IMR-90 (cell line): Measurements from ENCODE around the gene USH2A. TPM values are rescaled to one million over a fixed set of nuclear protein-coding genes. Genes with fewer than 3 reads are reported as not detected.
A peak's percentile ranks its signal among the peaks of the same experiment; 100 is the strongest.

Experiments used
- ATAC-seq: fragments of 200-7000 bp; cut with Tn5 transposase; 2 replicates; pipeline ENCODE4 v1.9.1; 2020; ENCODE audit warnings: low read depth, mild to moderate bottlenecking, moderate library complexity
- BruUV-seq: library from RNA; stranded (reverse); fragments of 400-500 nt; replicated peaks from 2 replicates; lab custom pipeline; 2021; lab: Mats Ljungman, UMichigan
- CTCF ChIA-PET: fragments of 300-600 bp; formaldehyde crosslinking; extraction: SDS; loops from one replicate; lab custom pipeline; 2021; ENCODE audit warnings: antibody characterized with exemption; lab: Yijun Ruan, JAX
- POLR2A ChIA-PET: fragments of 300-600 bp; sonication (Branson Sonifier 250); formaldehyde crosslinking; loops from one replicate; lab custom pipeline; 2022; ENCODE audit warnings: antibody characterized with exemption; ENCODE audit not compliant: unreplicated experiment; lab: Charles Lee
- DNase-seq: peaks from one replicate; pipeline ENCODE4 v3.0.0; 2013
- H2AFZ ChIP-seq: replicated peaks from 2 replicates; pipeline ENCODE3; 2013; ENCODE audit warnings: low read length, mild to moderate bottlenecking; ENCODE audit not compliant: poor library complexity
- H2AK5ac ChIP-seq: 2 replicates; pipeline ENCODE4 v1.6.1; 2013; ENCODE audit warnings: low read depth, low read length, inconsistent platforms
- H2AK9ac ChIP-seq: replicated peaks from 2 replicates; pipeline ENCODE3; 2013; ENCODE audit warnings: mild to moderate bottlenecking, low read depth, low read length, moderate library complexity; ENCODE audit not compliant: poor library complexity
- H2BK120ac ChIP-seq: 2 replicates; pipeline ENCODE4 v1.6.1; 2013; ENCODE audit warnings: low read depth, low read length, inconsistent platforms
- H2BK15ac ChIP-seq: 3 replicates; pipeline ENCODE4 v1.6.1; 2013; ENCODE audit warnings: low read depth, low read length, inconsistent platforms
- H2BK20ac ChIP-seq: 2 replicates; pipeline ENCODE4 v1.6.1; 2013; ENCODE audit warnings: low read depth, mild to moderate bottlenecking, inconsistent platforms, low read length, moderate library complexity
- H2BK5ac ChIP-seq: 2 replicates; pipeline ENCODE4 v1.6.1; 2013; ENCODE audit warnings: mild to moderate bottlenecking, low read depth, low read length, inconsistent platforms; ENCODE audit not compliant: poor library complexity, severe bottlenecking
- H3K14ac ChIP-seq: replicated peaks from 2 replicates; pipeline ENCODE4 v1.6.1; 2013; ENCODE audit warnings: low read depth, low read length, inconsistent platforms
- H3K18ac ChIP-seq: 2 replicates; pipeline ENCODE4 v1.6.1; 2013; ENCODE audit warnings: low read depth, low read length, control low read depth
- H3K23ac ChIP-seq: 2 replicates; pipeline ENCODE4 v1.6.1; 2013; ENCODE audit warnings: low read depth, low read length, inconsistent platforms
- H3K27ac ChIP-seq: 2 replicates; pipeline ENCODE4 v1.5.1; 2013; ENCODE audit warnings: mild to moderate bottlenecking, control low read depth, low read length; ENCODE audit not compliant: insufficient read depth
- H3K27me3 ChIP-seq: 2 replicates; pipeline ENCODE4 v1.6.1; 2013; ENCODE audit warnings: low read length; ENCODE audit not compliant: control insufficient read depth, insufficient read depth
- H3K36me3 ChIP-seq: 2 replicates; pipeline ENCODE4 v1.6.1; 2013; ENCODE audit warnings: low read length, mixed read lengths; ENCODE audit not compliant: control insufficient read depth, insufficient read depth
- H3K4ac ChIP-seq: 2 replicates; pipeline ENCODE4 v1.6.1; 2013; ENCODE audit warnings: low read depth, low read length, inconsistent platforms
- H3K4me1 ChIP-seq: 2 replicates; pipeline ENCODE4 v1.6.1; 2013; ENCODE audit warnings: low read length, mixed read lengths; ENCODE audit not compliant: control insufficient read depth, insufficient read depth
- H3K4me2 ChIP-seq: 2 replicates; pipeline ENCODE4 v1.6.1; 2013; ENCODE audit warnings: low read depth, mild to moderate bottlenecking, control low read depth, low read length, moderate library complexity
- H3K4me3 ChIP-seq: 2 replicates; pipeline ENCODE4 v1.5.1; 2013; ENCODE audit warnings: low read depth, mild to moderate bottlenecking, control low read depth, low read length, moderate library complexity; ENCODE audit not compliant: insufficient read depth
- H3K56ac ChIP-seq: 2 replicates; pipeline ENCODE4 v1.6.1; 2013; ENCODE audit warnings: low read length, inconsistent platforms; ENCODE audit not compliant: insufficient read depth; ENCODE audit errors: extremely low read depth
- H3K79me1 ChIP-seq, 2 experiments: 2 replicates each; pipeline ENCODE4 v1.6.1; 2013; ENCODE audit warnings: low read length in 2 of 2, inconsistent platforms in 1 of 2, low read depth in 1 of 2
- H3K9ac ChIP-seq: 2 replicates; pipeline ENCODE4 v1.6.1; 2013; ENCODE audit warnings: low read depth, low read length, control low read depth
- H3K9me1 ChIP-seq: 2 replicates; pipeline ENCODE4 v1.6.1; 2013; ENCODE audit warnings: low read length, inconsistent platforms; ENCODE audit not compliant: insufficient read depth
- H3K9me3 ChIP-seq: 2 replicates; pipeline ENCODE4 v1.6.1; 2013; ENCODE audit warnings: low read length; ENCODE audit not compliant: control insufficient read depth, insufficient read depth
- H4K20me1 ChIP-seq: 2 replicates; pipeline ENCODE4 v1.6.1; 2013; ENCODE audit warnings: low read length, inconsistent platforms; ENCODE audit not compliant: insufficient read depth
- H4K5ac ChIP-seq: 2 replicates; pipeline ENCODE4 v1.6.1; 2013; ENCODE audit warnings: mild to moderate bottlenecking, low read depth, low read length, control low read depth
- H4K8ac ChIP-seq, 2 experiments: 2 replicates each; pipeline ENCODE4 v1.6.1; 2013; ENCODE audit warnings: low read depth in 2 of 2, low read length in 2 of 2, control low read depth in 1 of 2, inconsistent platforms in 1 of 2
- H4K91ac ChIP-seq: 2 replicates; pipeline ENCODE4 v1.6.1; 2013; ENCODE audit warnings: low read depth, low read length, inconsistent platforms; ENCODE audit not compliant: insufficient read depth
- BHLHE40 ChIP-seq: fragments of 150-350 bp; IDR thresholded peaks from 2 replicates; pipeline ENCODE4 v1.6.1; 2016; ENCODE audit warnings: mild to moderate bottlenecking, low read depth, low read length
- CEBPB ChIP-seq: IDR thresholded peaks from 2 replicates; pipeline ENCODE4 v1.6.1; 2012; ENCODE audit warnings: low read depth, low read length, improper control_type of control experiment
- CHD1 ChIP-seq: IDR thresholded peaks from 2 replicates; pipeline ENCODE4 v1.6.1; 2012; ENCODE audit warnings: low read depth, low read length, improper control_type of control experiment
- FOS ChIP-seq: fragments of 150-350 bp; IDR thresholded peaks from 2 replicates; pipeline ENCODE4 v1.6.1; 2016; ENCODE audit warnings: low read depth, low read length
- MAFK ChIP-seq: IDR thresholded peaks from 2 replicates; pipeline ENCODE4 v1.6.1; 2012; ENCODE audit warnings: low read depth, low read length, improper control_type of control experiment
- MAZ ChIP-seq: IDR thresholded peaks from 2 replicates; pipeline ENCODE4 v1.6.1; 2012; ENCODE audit warnings: low read depth, mild to moderate bottlenecking, low read length, improper control_type of control experiment, moderate library complexity, borderline replicate concordance
- MXI1 ChIP-seq: IDR thresholded peaks from 2 replicates; pipeline ENCODE4 v1.6.1; 2012; ENCODE audit warnings: low read depth, mild to moderate bottlenecking, low read length, moderate library complexity, borderline replicate concordance
- NFE2L2 ChIP-seq: fragments of 150-350 bp; IDR thresholded peaks from 2 replicates; pipeline ENCODE4 v1.6.1; 2016; ENCODE audit warnings: low read depth, mild to moderate bottlenecking, low read length
- POLR2A ChIP-seq: IDR thresholded peaks from 2 replicates; pipeline ENCODE4 v1.6.1; 2012; ENCODE audit warnings: mild to moderate bottlenecking, low read depth, low read length
- RAD21 ChIP-seq: IDR thresholded peaks from 2 replicates; pipeline ENCODE4 v1.6.1; 2012; ENCODE audit warnings: low read length, improper control_type of control experiment
- RCOR1 ChIP-seq: IDR thresholded peaks from 2 replicates; pipeline ENCODE4 v1.6.1; 2012; ENCODE audit warnings: mild to moderate bottlenecking, low read length, improper control_type of control experiment; ENCODE audit not compliant: insufficient replicate concordance
- RFX5 ChIP-seq: IDR thresholded peaks from 2 replicates; pipeline ENCODE4 v1.8.0; 2012; ENCODE audit warnings: low read depth, mild to moderate bottlenecking, low read length, moderate library complexity
- SMC3 ChIP-seq: fragments of 150-350 bp; IDR thresholded peaks from 2 replicates; pipeline ENCODE4 v1.6.1; 2016; ENCODE audit warnings: low read depth, mild to moderate bottlenecking, antibody characterized with exemption, low read length, moderate library complexity
- WGBS, 2 experiments: methylation state at CpG; one replicate each; pipeline versions ENCODE4 v1.1.5 to v1.1.7; 2013; ENCODE audit warnings: missing lambda C conversion rate in 2 of 2; ENCODE audit not compliant: insufficient read length in 1 of 2; ENCODE audit errors: extremely low coverage in 2 of 2; 5-methylcytosine and 5-hydroxymethylcytosine counted together
- dilution Hi-C: fragments of 300-500 bp; cut with HindIII; formaldehyde crosslinking; loops from one replicate; pipeline ENCODE4 v1.14.3; 2018; ENCODE audit warnings: low sequenced_read_pairs; ENCODE audit not compliant: unreplicated experiment
- in situ Hi-C: fragments of 300-500 bp; cut with MboI; formaldehyde crosslinking; loops from 3 replicates; pipeline ENCODE4 v1.14.3; 2019; ENCODE audit warnings: low sequenced_read_pairs, inconsistent platforms, mixed read lengths
- intact Hi-C: fragments of 100-400 bp; cut with micrococcal nuclease; formaldehyde crosslinking; loops from 2 replicates; pipeline ENCODE4 v1.10.0; 2022
- polyA plus RNA-seq, 3 experiments: library from polyadenylated mRNA; depleted of rRNA; stranded (reverse); fragments of >200 nt; gene quantifications; 2 replicates each; pipeline ENCODE4 v1.2.3, GENCODE V29; 2012; ENCODE audit warnings: low replicate concordance in 1 of 3
- total RNA-seq: library from RNA; depleted of rRNA; stranded (reverse); fragments of >200 nt; gene quantifications from 2 replicates; pipeline ENCODE4 v1.2.3, GENCODE V29; 2012
- TF ChIP-seq, protein P1 (sequence below): fragments of 150-350 bp; IDR thresholded peaks from 2 replicates; pipeline ENCODE4 v1.6.1; 2016; ENCODE audit warnings: low read depth, mild to moderate bottlenecking, low read length, moderate library complexity, borderline replicate concordance
- TF ChIP-seq, protein P2 (sequence below): fragments of 150-350 bp; IDR thresholded peaks from 2 replicates; pipeline ENCODE4 v1.6.1; 2017; ENCODE audit warnings: mild to moderate bottlenecking, antibody characterized with exemption, low read length, low read depth
- TF ChIP-seq, protein P3 (sequence below): conservative IDR thresholded peaks from 2 replicates; pipeline ENCODE4 v1.5.1; 2012; ENCODE audit warnings: mild to moderate bottlenecking, low read depth, low read length, improper control_type of control experiment

Gene USH2A
- total and polyA plus RNA-seq, 2 of the 4 experiments (the other 2 are of a cell fraction) = under 0.01 to 0.02 TPM

DNA sequence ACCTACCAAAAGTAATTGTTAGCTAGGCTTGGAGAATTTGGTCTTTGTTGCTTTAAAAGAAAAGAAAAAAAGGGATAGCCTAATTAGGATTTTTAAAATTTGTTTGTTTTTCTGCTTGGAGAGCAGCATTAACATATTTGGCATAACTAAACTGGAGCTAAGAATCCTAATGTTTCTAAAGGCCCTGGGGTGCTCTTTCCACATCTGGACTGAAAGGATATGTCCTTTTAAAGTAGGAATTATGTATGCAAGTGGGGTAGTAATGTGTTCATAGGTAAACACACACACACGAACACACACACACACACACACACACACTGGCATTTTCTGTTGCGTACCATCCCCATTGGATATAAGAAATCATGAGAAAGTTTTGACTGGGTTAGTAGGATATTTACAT, 742.2 kb downstream of the USH2A start:
- Histone ChIP-seq H3K4me2 (no peak overlapping the region), H3K27me3 (no peaks in the 10 kb centered on the region), H3K4me3 (no peak overlapping the region), H2BK120ac (no peak overlapping the region), H2AFZ (no peak overlapping the region), H2BK5ac (no peak overlapping the region), H2BK20ac (no peak overlapping the region), H3K56ac (no peak overlapping the region), H3K23ac (no peak overlapping the region), H3K9me1 (0 out of 2 replicates have a peak, but pooled peaks cover 3% of the 10 kb centered on the region), H2AK5ac (peak overlapping the region; percentile 21; the same call in 1 of the 2 replicates), H3K9me3 (no peaks in the 10 kb centered on the region), H4K20me1 (no peaks in the 10 kb centered on the region), H2BK15ac (no peak overlapping the region), H4K91ac (no peak overlapping the region), H3K14ac (no peak overlapping the region), H3K79me1 (no peaks in the 10 kb centered on the region), H3K18ac (no peak overlapping the region), H3K4ac (no peak overlapping the region), H3K27ac (no peak overlapping the region), H3K9ac (no peak overlapping the region), H4K5ac (no peak overlapping the region), H4K8ac (no peak overlapping the region), H3K36me3 (no peaks in the 10 kb centered on the region), H2AK9ac (no peak overlapping the region), H3K4me1 (no peaks in the 10 kb centered on the region)
- DNase-seq (no peak), ATAC-seq (no peak)
- POLR2A ChIA-PET = no interaction called here
- dilution Hi-C loops = no loop called here
- no peak for TF ChIP-seq RFX5
- no peak for TF ChIP-seq MAZ
- TF ChIP-seq NFE2L2 = no peak
- TF ChIP-seq FOS = no peak
- TF ChIP-seq CHD1 = no peak
- TF ChIP-seq RCOR1 = no peak
- TF ChIP-seq, protein P1, sequence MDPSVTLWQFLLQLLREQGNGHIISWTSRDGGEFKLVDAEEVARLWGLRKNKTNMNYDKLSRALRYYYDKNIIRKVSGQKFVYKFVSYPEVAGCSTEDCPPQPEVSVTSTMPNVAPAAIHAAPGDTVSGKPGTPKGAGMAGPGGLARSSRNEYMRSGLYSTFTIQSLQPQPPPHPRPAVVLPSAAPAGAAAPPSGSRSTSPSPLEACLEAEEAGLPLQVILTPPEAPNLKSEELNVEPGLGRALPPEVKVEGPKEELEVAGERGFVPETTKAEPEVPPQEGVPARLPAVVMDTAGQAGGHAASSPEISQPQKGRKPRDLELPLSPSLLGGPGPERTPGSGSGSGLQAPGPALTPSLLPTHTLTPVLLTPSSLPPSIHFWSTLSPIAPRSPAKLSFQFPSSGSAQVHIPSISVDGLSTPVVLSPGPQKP = no peak
- no peak for TF ChIP-seq MAFK
- TF ChIP-seq BHLHE40 = no peak
- no peak for TF ChIP-seq RAD21
- TF ChIP-seq CEBPB = no peak
- TF ChIP-seq MXI1 = no peak
- TF ChIP-seq, protein P2, sequence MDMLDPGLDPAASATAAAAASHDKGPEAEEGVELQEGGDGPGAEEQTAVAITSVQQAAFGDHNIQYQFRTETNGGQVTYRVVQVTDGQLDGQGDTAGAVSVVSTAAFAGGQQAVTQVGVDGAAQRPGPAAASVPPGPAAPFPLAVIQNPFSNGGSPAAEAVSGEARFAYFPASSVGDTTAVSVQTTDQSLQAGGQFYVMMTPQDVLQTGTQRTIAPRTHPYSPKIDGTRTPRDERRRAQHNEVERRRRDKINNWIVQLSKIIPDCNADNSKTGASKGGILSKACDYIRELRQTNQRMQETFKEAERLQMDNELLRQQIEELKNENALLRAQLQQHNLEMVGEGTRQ = no peak
- TF ChIP-seq, protein P3, sequence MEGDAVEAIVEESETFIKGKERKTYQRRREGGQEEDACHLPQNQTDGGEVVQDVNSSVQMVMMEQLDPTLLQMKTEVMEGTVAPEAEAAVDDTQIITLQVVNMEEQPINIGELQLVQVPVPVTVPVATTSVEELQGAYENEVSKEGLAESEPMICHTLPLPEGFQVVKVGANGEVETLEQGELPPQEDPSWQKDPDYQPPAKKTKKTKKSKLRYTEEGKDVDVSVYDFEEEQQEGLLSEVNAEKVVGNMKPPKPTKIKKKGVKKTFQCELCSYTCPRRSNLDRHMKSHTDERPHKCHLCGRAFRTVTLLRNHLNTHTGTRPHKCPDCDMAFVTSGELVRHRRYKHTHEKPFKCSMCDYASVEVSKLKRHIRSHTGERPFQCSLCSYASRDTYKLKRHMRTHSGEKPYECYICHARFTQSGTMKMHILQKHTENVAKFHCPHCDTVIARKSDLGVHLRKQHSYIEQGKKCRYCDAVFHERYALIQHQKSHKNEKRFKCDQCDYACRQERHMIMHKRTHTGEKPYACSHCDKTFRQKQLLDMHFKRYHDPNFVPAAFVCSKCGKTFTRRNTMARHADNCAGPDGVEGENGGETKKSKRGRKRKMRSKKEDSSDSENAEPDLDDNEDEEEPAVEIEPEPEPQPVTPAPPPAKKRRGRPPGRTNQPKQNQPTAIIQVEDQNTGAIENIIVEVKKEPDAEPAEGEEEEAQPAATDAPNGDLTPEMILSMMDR = no peak
- no peak for TF ChIP-seq POLR2A
- TF ChIP-seq SMC3 = no peak
- in situ Hi-C loops = no loop called here
- no CpG with 5 or more reads among the region's 2 CpGs for WGBS, 2 experiments
- intact Hi-C loops = no loop called here
- BruUV-seq = no TSS peak
- CTCF ChIA-PET = no interaction called here
